Testis (tissue), 3 donors: Measurements from ENCODE around the gene SNX13. TPM values are rescaled to one million over a fixed set of nuclear protein-coding genes. Genes with fewer than 3 reads are reported as not detected.

Experiments
- DNase-seq: peaks from one replicate; pipeline ENCODE4 v3.0.0-alpha.2; 2019
- H3K27ac ChIP-seq, 2 donors: fragments of 200-600 bp; sonication (generic); one replicate each; pipeline ENCODE4 v1.5.1; 2019
- H3K27me3 ChIP-seq: fragments of 200-600 bp; sonication (generic); one replicate; pipeline ENCODE4 v1.5.1; 2019
- H3K36me3 ChIP-seq: fragments of 200-600 bp; sonication (generic); one replicate; pipeline ENCODE4 v1.5.1; 2017; ENCODE audit warnings: low read depth; ENCODE audit errors: missing control alignments
- H3K4me1 ChIP-seq: fragments of 200-600 bp; sonication (generic); one replicate; pipeline ENCODE4 v1.5.1; 2019
- H3K4me3 ChIP-seq, 2 donors: fragments of 200-600 bp; sonication (generic); one replicate each; pipeline ENCODE4 v1.5.1; 2017 to 2019
- H3K9me3 ChIP-seq: fragments of 200-600 bp; sonication (generic); one replicate; pipeline ENCODE4 v1.5.1; 2017
- CTCF ChIP-seq, 3 experiments: fragments of 450-650 bp in 2 of 3; fragments of 200-600 bp in 1 of 3; sonication (generic) in 1 of 3; IDR thresholded peaks; one replicate each; pipeline ENCODE4 v1.5.1; 2016 to 2019; ENCODE audit warnings: antibody characterized with exemption in 3 of 3, mild to moderate bottlenecking in 2 of 3, moderate library complexity in 1 of 3
- POLR2A ChIP-seq: fragments of 450-650 bp; IDR thresholded peaks from one replicate; pipeline ENCODE4 v1.6.1; 2017; ENCODE audit warnings: antibody characterized with exemption, mild to moderate bottlenecking, moderate library complexity
- WGBS, 2 donors: methylation state at CpG; one replicate each; pipeline ENCODE4 v1.1.5; 2018; 5-methylcytosine and 5-hydroxymethylcytosine counted together
- intact Hi-C: fragments of 100-400 bp; cut with DNase I; formaldehyde crosslinking; loops from one replicate; pipeline ENCODE4 v1.15.1; 2023; ENCODE audit warnings: low total_unique reads
- polyA plus RNA-seq: library from polyadenylated mRNA; stranded (reverse); fragments of 350-450 nt; fragmentation: Illumina TruSeq; extraction: RNeasy Lipid Tissue Mini Kit (QIAGEN cat#74804); gene quantifications from one replicate; pipeline ENCODE4 v1.2.3, GENCODE V29; 2014; ENCODE audit warnings: low read depth, low replicate concordance; ENCODE audit not compliant: insufficient read depth
- total RNA-seq, 2 donors: library from RNA; depleted of rRNA; stranded (reverse); fragments of >200 nt; gene quantifications; one replicate each; pipeline ENCODE4 v1.2.3, GENCODE V29; 2016

SNX13 gene
- total and polyA plus RNA-seq, 3 donors from 2014 or later, result 37.0 to 73.5 (median 61.8) TPM

GRCh38 chr7:17921857-17922416 lies 18.4 kb downstream of the SNX13 start:
- Histone ChIP-seq H3K4me1 (no peaks in the 10 kb centered on the region), H3K36me3 (no peaks in the 10 kb centered on the region), H3K9me3 (no peaks in the 10 kb centered on the region), H3K4me3 (no peak overlapping the region), H3K27me3 (no peaks in the 10 kb centered on the region), H3K27ac (no peak overlapping the region)
- DNase-seq, result no peak
- 90 to 93% methylated on average over 1 of the region's 1 CpG for WGBS, 2 donors
- TF ChIP-seq POLR2A, result no peak
- no peak for TF ChIP-seq CTCF (IDR thresholded peaks at IDR 0.05)
- intact Hi-C loops, result no loop called here

- no peak overlapping the region for H3K4me3 ChIP-seq
- H3K27ac ChIP-seq, result no peak overlapping the region
- no peaks in the 10 kb centered on the region for H3K4me1 ChIP-seq
- DNase-seq, result no peak
- H3K36me3 ChIP-seq, result no peaks in the 10 kb centered on the region
- WGBS, 2 donors, result 95 to 97% methylated on average over 3 of the region's 3 CpGs
- no peaks in the 10 kb centered on the region for H3K27me3 ChIP-seq
- TF ChIP-seq POLR2A (no peak), CTCF (IDR thresholded peaks at IDR 0.05) (no peak)
- no peaks in the 10 kb centered on the region for H3K9me3 ChIP-seq
- intact Hi-C loops, result no loop called here
Measured at GRCh38 chr7:17917842-17918241, 22.5 kb downstream of the SNX13 start.

DNA sequence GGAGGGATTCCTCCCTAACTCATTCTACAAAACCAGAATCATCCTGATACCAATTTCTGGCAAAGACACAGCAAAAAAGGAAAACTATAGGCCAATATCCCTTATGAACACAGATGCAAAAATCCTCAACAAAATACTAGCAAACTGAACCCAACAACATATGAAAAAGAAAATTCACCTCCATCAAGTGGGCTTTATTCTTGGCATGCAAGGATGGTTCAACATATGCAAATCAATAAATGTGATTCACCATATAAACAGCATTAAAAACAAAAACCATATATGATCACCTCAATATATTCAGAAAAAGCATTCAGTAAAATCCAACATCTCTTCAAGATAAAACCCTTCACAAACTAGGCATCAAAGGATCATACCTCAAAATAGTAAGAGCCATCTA lies 23.5 kb downstream of the SNX13 start:
- Histone ChIP-seq H3K27ac (no peak overlapping the region), H3K27me3 (no peaks in the 10 kb centered on the region), H3K36me3 (no peaks in the 10 kb centered on the region), H3K9me3 (no peaks in the 10 kb centered on the region), H3K4me3 (no peak overlapping the region), H3K4me1 (no peaks in the 10 kb centered on the region)
- no peak for DNase-seq
- TF ChIP-seq CTCF (IDR thresholded peaks at IDR 0.05) (no peak), POLR2A (no peak)
- intact Hi-C loops, result no loop called here

GRCh38 chr7:17915796-17916195 lies 24.5 kb downstream of the SNX13 start:
- DNase-seq, result no peak
- Histone ChIP-seq H3K9me3 (no peaks in the 10 kb centered on the region), H3K27me3 (no peaks in the 10 kb centered on the region), H3K4me1 (no peaks in the 10 kb centered on the region), H3K27ac (no peak overlapping the region), H3K4me3 (no peak overlapping the region), H3K36me3 (no peaks in the 10 kb centered on the region)
- intact Hi-C loops, result no loop called here
- WGBS, 2 donors, result 87 to 93% methylated on average over 2 of the region's 2 CpGs
- TF ChIP-seq POLR2A, result no peak
- TF ChIP-seq CTCF (IDR thresholded peaks at IDR 0.05), result no peak

- 76 to 87% methylated on average over 6 of the region's 6 CpGs for WGBS, 2 donors
- no peak for DNase-seq
- Histone ChIP-seq H3K4me3 (no peak overlapping the region), H3K27me3 (no peaks in the 10 kb centered on the region), H3K9me3 (no peaks in the 10 kb centered on the region), H3K27ac (no peak overlapping the region), H3K4me1 (no peaks in the 10 kb centered on the region), H3K36me3 (no peaks in the 10 kb centered on the region)
- TF ChIP-seq POLR2A (no peak), CTCF (IDR thresholded peaks at IDR 0.05) (no peak)
- intact Hi-C loops, result no loop called here
Measured at GRCh38 chr7:17915168-17915567, 25.1 kb downstream of the SNX13 start.
